Measurements from ENCODE around the gene EMILIN2. TPM values are rescaled to one million over a fixed set of nuclear protein-coding genes. Genes with fewer than 3 reads are reported as not detected.

EMILIN2 gene
- total RNA-seq, 1 donor from 2014 or later, result 29.6 TPM

DNA sequence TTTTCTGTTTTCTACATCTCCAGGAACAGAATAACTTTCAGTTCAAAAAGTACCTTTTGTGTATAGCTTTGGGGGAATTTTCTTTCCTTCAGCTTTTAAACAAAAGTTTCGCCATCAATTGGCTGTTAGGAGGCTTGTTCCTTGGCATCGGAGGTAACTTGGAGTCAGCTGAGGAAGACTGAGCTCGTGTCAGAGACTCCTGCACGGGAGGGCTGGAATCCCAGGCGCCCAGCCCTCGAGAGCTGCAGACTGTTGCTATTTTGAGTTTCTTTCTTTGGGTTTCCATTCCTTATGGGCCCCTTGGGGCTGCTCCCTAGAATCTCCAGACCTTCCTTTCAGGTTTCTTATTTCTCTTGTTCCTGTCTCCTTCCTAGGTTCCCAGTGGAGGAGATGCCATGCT lies 8.1 kb downstream of the EMILIN2 start:
- Mint-ChIP-seq H3K9me3 (ENCODE audit: unreplicated experiment) (peaks cover 7% of the 10 kb centered on the region), H3K27me3 (ENCODE audit: low read depth, unreplicated experiment) (no peaks in the 10 kb centered on the region), H3K36me3 (ENCODE audit: low read depth, unreplicated experiment) (peaks cover 7% of the 10 kb centered on the region), H3K4me1 (ENCODE audit: low read depth, unreplicated experiment) (peaks cover 34% of the 10 kb centered on the region), H3K27ac (ENCODE audit: unreplicated experiment) (no peak overlapping the region), H3K4me3 (ENCODE audit: unreplicated experiment) (no peak overlapping the region)
- H3K4me3 ChIP-seq (ENCODE audit: insufficient read depth, low read depth, low read length), result no peak overlapping the region
- no peak overlapping the region for H3K4me2 ChIP-seq (ENCODE audit: low read length)
- no peaks in the 10 kb centered on the region for H3K36me3 ChIP-seq (ENCODE audit: insufficient read depth, low read length)
- DNase-seq (ENCODE audit: low read depth) (no peak), FAIRE-seq (no peak)
- H3K9me3 ChIP-seq (ENCODE audit: insufficient read depth, low read depth, low read length), result no peaks in the 10 kb centered on the region
- no peak for TF ChIP-seq EZH2 (IDR thresholded peaks at IDR 0.05; ENCODE audit: insufficient read depth, low read length)
- TF ChIP-seq, protein P1, sequence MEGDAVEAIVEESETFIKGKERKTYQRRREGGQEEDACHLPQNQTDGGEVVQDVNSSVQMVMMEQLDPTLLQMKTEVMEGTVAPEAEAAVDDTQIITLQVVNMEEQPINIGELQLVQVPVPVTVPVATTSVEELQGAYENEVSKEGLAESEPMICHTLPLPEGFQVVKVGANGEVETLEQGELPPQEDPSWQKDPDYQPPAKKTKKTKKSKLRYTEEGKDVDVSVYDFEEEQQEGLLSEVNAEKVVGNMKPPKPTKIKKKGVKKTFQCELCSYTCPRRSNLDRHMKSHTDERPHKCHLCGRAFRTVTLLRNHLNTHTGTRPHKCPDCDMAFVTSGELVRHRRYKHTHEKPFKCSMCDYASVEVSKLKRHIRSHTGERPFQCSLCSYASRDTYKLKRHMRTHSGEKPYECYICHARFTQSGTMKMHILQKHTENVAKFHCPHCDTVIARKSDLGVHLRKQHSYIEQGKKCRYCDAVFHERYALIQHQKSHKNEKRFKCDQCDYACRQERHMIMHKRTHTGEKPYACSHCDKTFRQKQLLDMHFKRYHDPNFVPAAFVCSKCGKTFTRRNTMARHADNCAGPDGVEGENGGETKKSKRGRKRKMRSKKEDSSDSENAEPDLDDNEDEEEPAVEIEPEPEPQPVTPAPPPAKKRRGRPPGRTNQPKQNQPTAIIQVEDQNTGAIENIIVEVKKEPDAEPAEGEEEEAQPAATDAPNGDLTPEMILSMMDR (IDR thresholded peaks at IDR 0.05; ENCODE audit: insufficient read depth, low read depth, low read length), result no peak
- H2AFZ ChIP-seq (ENCODE audit: low read depth, low read length), result no peak overlapping the region
- H3K4me1 ChIP-seq (ENCODE audit: insufficient read depth, low read length), result no peaks in the 10 kb centered on the region
- no peaks in the 10 kb centered on the region for H3K27me3 ChIP-seq (ENCODE audit: insufficient read depth, low read length)
- no peaks in the 10 kb centered on the region for H3K79me2 ChIP-seq (ENCODE audit: insufficient read depth, low read length)
- no peak overlapping the region for H3K27ac ChIP-seq (ENCODE audit: low read depth, low read length)
- no peaks in the 10 kb centered on the region for H4K20me1 ChIP-seq (ENCODE audit: insufficient read depth, low read length)
- no peak overlapping the region for H3K9ac ChIP-seq (ENCODE audit: low read length)

DNA sequence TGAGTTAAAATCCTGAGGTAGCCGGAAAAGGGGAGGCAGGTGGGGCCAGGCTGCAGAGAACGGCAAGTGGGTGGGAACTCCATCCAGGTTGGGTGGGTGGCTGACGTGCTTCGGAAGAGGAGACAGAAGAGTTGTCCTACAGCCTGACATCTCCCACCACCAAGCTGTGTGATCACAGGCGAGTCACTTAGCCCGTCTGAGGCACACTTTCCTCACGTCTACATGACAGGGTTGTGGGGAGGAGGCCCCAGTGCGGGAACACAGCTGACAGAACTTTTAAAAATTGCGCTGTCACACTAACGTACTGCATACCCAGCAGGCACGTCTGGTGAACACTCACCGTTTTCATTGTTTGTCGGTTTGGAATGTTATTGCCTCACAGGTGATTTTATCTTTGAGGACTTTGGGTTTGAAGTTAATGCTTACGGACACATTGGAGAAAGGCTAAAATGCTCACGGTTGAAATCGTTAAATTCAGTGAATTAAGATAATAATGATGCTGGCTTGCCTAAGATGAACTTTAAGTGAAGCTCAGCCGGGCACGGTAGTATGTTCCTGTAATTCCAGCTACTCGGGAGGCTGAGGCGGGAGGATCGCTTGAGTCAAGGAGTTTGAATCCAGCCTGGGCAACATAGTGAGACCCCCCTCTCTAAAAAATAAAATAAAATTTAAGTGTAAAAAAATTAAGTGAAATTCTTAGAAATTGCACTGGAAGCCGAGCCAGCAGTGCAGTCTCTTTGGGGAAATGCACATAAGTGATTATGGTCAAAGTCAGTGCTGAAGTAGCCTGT lies 8.9 kb downstream of the EMILIN2 start:
- no peaks in the 10 kb centered on the region for H3K27me3 ChIP-seq (ENCODE audit: insufficient read depth, low read length)
- Mint-ChIP-seq H3K4me1 (ENCODE audit: low read depth, unreplicated experiment) (peaks cover 31% of the 10 kb centered on the region), H3K36me3 (ENCODE audit: low read depth, unreplicated experiment) (peaks cover 9% of the 10 kb centered on the region), H3K27ac (ENCODE audit: unreplicated experiment) (peak overlapping the region; percentile 71), H3K27me3 (ENCODE audit: low read depth, unreplicated experiment) (no peaks in the 10 kb centered on the region), H3K4me3 (ENCODE audit: unreplicated experiment) (no peak overlapping the region), H3K9me3 (ENCODE audit: unreplicated experiment) (peaks cover 8% of the 10 kb centered on the region)
- no peaks in the 10 kb centered on the region for H3K36me3 ChIP-seq (ENCODE audit: insufficient read depth, low read length)
- no peak overlapping the region for H3K4me2 ChIP-seq (ENCODE audit: low read length)
- no peaks in the 10 kb centered on the region for H3K79me2 ChIP-seq (ENCODE audit: insufficient read depth, low read length)
- no peak overlapping the region for H3K4me3 ChIP-seq (ENCODE audit: insufficient read depth, low read depth, low read length)
- no peaks in the 10 kb centered on the region for H4K20me1 ChIP-seq (ENCODE audit: insufficient read depth, low read length)
- H3K4me1 ChIP-seq (ENCODE audit: insufficient read depth, low read length), result no peaks in the 10 kb centered on the region
- H3K9ac ChIP-seq (ENCODE audit: low read length), result no peak overlapping the region
- H3K27ac ChIP-seq (ENCODE audit: low read depth, low read length), result no peak overlapping the region
- DNase-seq (ENCODE audit: low read depth) (no peak), FAIRE-seq (no peak)
- no peak overlapping the region for H2AFZ ChIP-seq (ENCODE audit: low read depth, low read length)
- H3K9me3 ChIP-seq (ENCODE audit: insufficient read depth, low read depth, low read length), result no peaks in the 10 kb centered on the region
- no peak for TF ChIP-seq EZH2 (IDR thresholded peaks at IDR 0.05; ENCODE audit: insufficient read depth, low read length)

DNA sequence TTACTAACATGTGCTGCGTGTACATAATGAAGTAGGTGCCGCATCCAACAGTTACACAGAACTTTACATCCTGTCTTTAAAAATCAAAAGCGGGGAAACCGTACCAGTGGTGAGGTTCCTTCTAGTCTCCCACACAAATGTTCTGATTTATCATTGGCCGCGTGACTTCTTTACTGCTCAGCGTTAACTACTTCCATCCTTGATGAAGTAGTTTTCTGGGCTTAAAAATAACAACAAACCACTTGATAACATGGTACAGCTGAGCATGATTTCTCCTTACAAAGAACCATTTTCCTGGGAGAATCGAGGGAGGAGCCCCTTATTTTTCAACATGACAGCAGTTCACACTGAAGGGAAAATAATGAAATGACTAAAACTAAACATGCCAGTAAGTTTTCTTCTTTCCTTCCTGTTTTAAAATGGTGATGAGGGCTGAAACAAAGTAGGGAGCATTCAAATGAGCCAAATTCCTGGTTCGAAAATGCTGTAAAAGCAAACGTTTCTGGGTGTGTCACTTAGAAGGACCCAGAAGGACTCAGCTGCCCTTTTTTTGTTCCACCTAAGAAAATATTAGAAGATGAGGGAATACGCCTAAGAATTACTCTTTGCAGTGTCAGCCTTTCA lies 9.9 kb downstream of the EMILIN2 start:
- Histone ChIP-seq H3K36me3 (ENCODE audit: insufficient read depth, low read length) (no peaks in the 10 kb centered on the region), H3K9ac (ENCODE audit: low read length) (no peak overlapping the region), H3K9me3 (ENCODE audit: insufficient read depth, low read depth, low read length) (no peaks in the 10 kb centered on the region), H3K4me2 (ENCODE audit: low read length) (no peak overlapping the region), H3K4me1 (ENCODE audit: insufficient read depth, low read length) (no peaks in the 10 kb centered on the region), H2AFZ (ENCODE audit: low read depth, low read length) (peak overlapping the region; percentile 27), H3K27me3 (ENCODE audit: insufficient read depth, low read length) (no peaks in the 10 kb centered on the region), H3K4me3 (ENCODE audit: insufficient read depth, low read depth, low read length) (no peak overlapping the region), H4K20me1 (ENCODE audit: insufficient read depth, low read length) (no peaks in the 10 kb centered on the region), H3K27ac (ENCODE audit: low read depth, low read length) (no peak overlapping the region), H3K79me2 (ENCODE audit: insufficient read depth, low read length) (no peaks in the 10 kb centered on the region)
- no peak for TF ChIP-seq EZH2 (IDR thresholded peaks at IDR 0.05; ENCODE audit: insufficient read depth, low read length)
- TF ChIP-seq, protein P1 (IDR thresholded peaks at IDR 0.05; ENCODE audit: insufficient read depth, low read depth, low read length), result no peak
- H3K9me3 Mint-ChIP-seq (ENCODE audit: unreplicated experiment), result peaks cover 8% of the 10 kb centered on the region
- H3K4me1 Mint-ChIP-seq (ENCODE audit: low read depth, unreplicated experiment), result peaks cover 29% of the 10 kb centered on the region
- H3K27me3 Mint-ChIP-seq (ENCODE audit: low read depth, unreplicated experiment), result no peaks in the 10 kb centered on the region
- peaks cover 11% of the 10 kb centered on the region for H3K36me3 Mint-ChIP-seq (ENCODE audit: low read depth, unreplicated experiment)
- no peak for FAIRE-seq
- no peak for DNase-seq (ENCODE audit: low read depth)
- no peak overlapping the region for H3K4me3 Mint-ChIP-seq (ENCODE audit: unreplicated experiment)
- no peak overlapping the region for H3K27ac Mint-ChIP-seq (ENCODE audit: unreplicated experiment)

Measured in astrocyte (in vitro differentiated cells and primary cell).